GM12865 (cell line): ENCODE data around the gene WSB2.
"Not testable (repeated sequence)": the region's sequence is repeated elsewhere in the genome, so short reads cannot be mapped to it uniquely, and the experiment has no call there.

Source experiments
- DNase-seq: peaks from one replicate; pipeline ENCODE4 v3.0.0; 2010; ENCODE audit warnings: low read depth
- H3K4me3 ChIP-seq: 2 replicates; pipeline ENCODE4 v1.5.1; 2011; ENCODE audit warnings: mild to moderate bottlenecking, low read depth, low read length, control low read depth
- CTCF ChIP-seq: IDR thresholded peaks from 2 replicates; pipeline ENCODE4 v1.5.1; 2011; ENCODE audit warnings: low read length, control low read depth, low read depth, inconsistent platforms; ENCODE audit not compliant: insufficient read depth; ENCODE audit errors: missing control alignments

Gene WSB2

DNA sequence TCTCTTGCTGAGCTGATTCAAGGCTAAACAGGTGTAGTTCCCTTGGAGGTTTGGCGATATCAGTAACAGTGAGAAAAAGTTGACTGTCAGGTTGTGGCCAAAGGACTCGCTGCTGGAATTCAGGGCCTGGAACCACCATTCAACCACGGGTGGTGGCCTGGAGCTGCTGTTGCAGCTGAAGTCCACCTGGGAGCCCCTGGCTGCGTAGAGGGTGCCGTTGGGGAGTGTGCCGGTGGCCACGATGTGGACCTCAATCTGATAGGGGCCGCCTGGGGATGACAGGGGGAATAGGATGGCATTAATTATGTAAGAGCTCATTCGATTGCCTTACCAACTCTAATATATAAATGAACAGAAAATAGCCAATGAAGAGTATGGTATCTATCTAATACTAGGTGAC is 21.2 kb upstream of the WSB2 start:
- no peak for TF ChIP-seq CTCF
- no peak overlapping the region for H3K4me3 ChIP-seq
- no peak for DNase-seq

- not testable (repeated sequence) for H3K4me3 ChIP-seq
These were observed 20.5 kb upstream of the WSB2 start for GRCh38 chr12:118081521-118081920.

DNA sequence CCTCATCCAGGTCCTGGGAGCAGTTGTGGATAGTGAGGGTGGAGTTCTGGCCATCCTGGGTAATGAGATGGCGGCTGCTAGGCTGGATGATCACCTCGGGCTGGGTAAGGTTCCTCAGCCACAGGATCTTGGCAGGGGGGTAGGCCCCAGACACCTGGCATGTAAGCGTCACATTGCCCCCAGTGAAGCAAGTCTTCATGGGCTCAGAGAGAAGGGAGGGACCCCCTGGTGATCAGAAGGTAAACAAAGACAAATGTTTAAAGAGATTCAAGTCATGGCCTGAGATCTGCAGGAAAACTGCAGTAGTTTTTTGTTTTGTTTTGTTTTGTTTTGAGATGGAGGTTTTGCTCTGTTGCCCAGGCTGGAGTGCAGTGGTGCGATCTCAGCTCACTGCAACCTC is 12.8 kb upstream of the WSB2 start:
- TF ChIP-seq CTCF = no peak
- H3K4me3 ChIP-seq = no peak overlapping the region
- peak; percentile 14 for DNase-seq

More at GRCh38 chr12:118081521-118081920, 20.5 kb upstream of the WSB2 start:
- DNase-seq = not testable (repeated sequence)

DNA sequence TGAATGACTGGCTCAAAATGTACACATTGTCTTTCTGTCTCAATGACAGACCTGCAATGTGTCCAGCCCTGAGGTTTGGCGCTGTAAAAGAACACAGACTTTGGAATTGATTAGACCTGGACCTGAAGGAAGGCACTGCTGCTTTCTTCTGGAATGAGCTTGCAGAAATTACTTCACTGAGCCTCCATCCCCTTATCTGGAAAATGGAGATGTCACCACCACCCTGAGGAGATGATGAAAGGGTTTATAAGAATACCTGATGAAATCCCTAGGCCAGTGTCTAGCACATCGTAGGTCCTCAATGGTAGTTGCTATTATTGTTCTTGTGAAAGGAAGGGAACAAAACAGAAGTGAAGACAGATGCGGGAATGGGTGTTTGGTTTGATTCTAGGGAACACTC is 9.7 kb upstream of the WSB2 start:
- DNase-seq = no peak
- no peak overlapping the region for H3K4me3 ChIP-seq
- no peak for TF ChIP-seq CTCF

DNA sequence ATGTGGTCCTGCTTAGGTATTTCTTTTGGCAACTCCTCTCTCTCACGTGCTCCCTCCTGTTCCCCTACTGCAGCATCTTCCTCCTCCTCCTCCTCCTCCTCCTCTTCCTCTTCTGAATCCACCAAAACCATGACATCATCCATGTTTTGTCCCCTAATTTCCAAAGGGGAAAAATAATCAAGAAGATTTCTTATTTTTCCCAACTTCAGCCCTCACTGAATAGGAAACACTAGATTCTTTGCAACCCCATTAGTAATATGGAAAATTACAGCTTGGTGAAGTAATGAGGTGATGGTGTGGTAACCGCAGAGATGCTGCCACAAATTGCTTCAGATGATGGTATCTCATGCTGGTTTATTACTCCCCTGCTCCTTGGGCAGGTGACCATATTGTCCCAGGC is 7.5 kb upstream of the WSB2 start:
- DNase-seq = no peak
- no peak overlapping the region for H3K4me3 ChIP-seq
- no peak for TF ChIP-seq CTCF

- H3K4me3 ChIP-seq = no peak overlapping the region
- no peak for TF ChIP-seq CTCF
- no peak for DNase-seq
These were observed 4.4 kb upstream of the WSB2 start for GRCh38 chr12:118065380-118065779.

DNA sequence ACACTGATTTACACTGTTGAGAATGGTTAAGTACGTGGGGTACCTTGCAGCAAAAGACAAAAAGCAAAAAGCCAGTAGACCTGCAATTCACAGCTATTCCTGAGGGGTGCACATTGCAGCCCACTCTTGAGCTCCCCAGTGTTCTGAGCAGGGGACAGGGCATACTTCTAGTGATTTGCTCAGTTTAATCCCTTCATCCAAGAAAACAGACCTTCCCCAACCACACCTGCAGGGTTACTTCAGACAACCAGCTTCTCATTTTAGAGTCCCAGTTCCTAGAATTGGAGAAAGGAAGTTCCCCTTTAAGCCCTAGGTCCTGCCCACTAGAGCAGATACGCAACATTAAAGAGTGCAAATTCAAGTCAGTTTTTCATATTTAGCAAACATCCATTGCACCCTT is 3.6 kb upstream of the WSB2 start:
- H3K4me3 ChIP-seq = no peak overlapping the region
- peak; percentile 50 for DNase-seq
- peak; percentile 41 for TF ChIP-seq CTCF
